ENCODE data around the gene CDH4.

GRCh38 chr20:61630816-61631215, 378.8 kb downstream of the CDH4 start:
- TF ChIP-seq CTCF (IDR thresholded peaks at IDR 0.05; ENCODE audit: extremely low read depth in 1 of 2, insufficient read depth in 1 of 2, low read depth in 1 of 2, low read length in 2 of 2): no peak
- no peak for TF ChIP-seq POLR2A (IDR thresholded peaks at IDR 0.05; ENCODE audit: low read depth, low read length)

Measured in endothelial cell of umbilical vein (primary cell).